Measurements from ENCODE around the gene OR2B2.

- TF ChIP-seq MLX (CRISPR knock-in tag; IDR thresholded peaks at IDR 0.05): no peak
- TF ChIP-seq PRDM15 (CRISPR knock-in tag; IDR thresholded peaks at IDR 0.05): no peak
- no peak for TF ChIP-seq ELF4 (CRISPR knock-in tag; IDR thresholded peaks at IDR 0.05; ENCODE audit: low read depth)
- TF ChIP-seq ZNF219 (CRISPR knock-in tag; IDR thresholded peaks at IDR 0.05; ENCODE audit: borderline replicate concordance): no peak
- no peak for TF ChIP-seq ZNF121 (CRISPR knock-in tag; IDR thresholded peaks at IDR 0.05)
- TF ChIP-seq CREB1 (CRISPR knock-in tag; IDR thresholded peaks at IDR 0.05): no peak
- TF ChIP-seq SMAD3 (CRISPR knock-in tag; IDR thresholded peaks at IDR 0.05; ENCODE audit: borderline replicate concordance): no peak
These were observed 38.8 kb upstream of the OR2B2 start for GRCh38 chr6:27951040-27951439.

All from WTC11 (cell line).